Osteocyte (in vitro differentiated cells): ENCODE measurements around the gene AVEN. TPM values are rescaled to one million over a fixed set of nuclear protein-coding genes. Genes with fewer than 3 reads are reported as not detected.

Experiments used
- DNase-seq: peaks from one replicate; pipeline ENCODE4 v3.0.0; 2021; ENCODE audit warnings: mixed read lengths; ENCODE audit not compliant: unreplicated experiment; ENCODE audit errors: extremely low spot score
- H3K27ac Mint-ChIP-seq: one replicate; pipeline ENCODE4 v1.8.0; 2021; ENCODE audit warnings: mild to moderate bottlenecking, mixed read lengths; ENCODE audit not compliant: unreplicated experiment
- H3K27me3 Mint-ChIP-seq: one replicate; pipeline ENCODE4 v1.8.0; 2021; ENCODE audit warnings: mixed read lengths; ENCODE audit not compliant: unreplicated experiment
- H3K36me3 Mint-ChIP-seq: one replicate; pipeline ENCODE4 v1.8.0; 2021; ENCODE audit warnings: mixed read lengths; ENCODE audit not compliant: unreplicated experiment
- H3K4me1 Mint-ChIP-seq: one replicate; pipeline ENCODE4 v1.8.0; 2021; ENCODE audit warnings: mixed read lengths; ENCODE audit not compliant: unreplicated experiment
- H3K4me3 Mint-ChIP-seq: one replicate; pipeline ENCODE4 v1.8.0; 2021; ENCODE audit warnings: mild to moderate bottlenecking, moderate library complexity, mixed read lengths; ENCODE audit not compliant: unreplicated experiment
- H3K9me3 Mint-ChIP-seq: one replicate; pipeline ENCODE4 v1.8.0; 2021; ENCODE audit warnings: mixed read lengths; ENCODE audit not compliant: unreplicated experiment
- CTCF ChIP-seq: fragments of 200-600 bp; sonication (generic); IDR thresholded peaks from 2 replicates; pipeline ENCODE4 v1.5.0; 2021; ENCODE audit warnings: antibody characterized with exemption, mild to moderate bottlenecking, moderate library complexity
- total RNA-seq: library from RNA; stranded (reverse); gene quantifications from 2 replicates; pipeline ENCODE4 v1.2.1, GENCODE V29; 2021

The AVEN gene
- total RNA-seq, 1 donor from 2014 or later, result 12.5 TPM

GRCh38 chr15:33985751-33986150 is 53.3 kb downstream of the AVEN start:
- no peak for DNase-seq
- Mint-ChIP-seq H3K27me3 (no peaks in the 10 kb centered on the region), H3K27ac (peak overlapping the region; percentile 63), H3K4me3 (no peak overlapping the region), H3K36me3 (no peaks in the 10 kb centered on the region), H3K9me3 (no peaks in the 10 kb centered on the region), H3K4me1 (peaks cover 55% of the 10 kb centered on the region)
- no peak for TF ChIP-seq CTCF

- Mint-ChIP-seq H3K27me3 (no peaks in the 10 kb centered on the region), H3K27ac (peak overlapping the region; percentile 63), H3K4me3 (no peak overlapping the region), H3K36me3 (no peaks in the 10 kb centered on the region), H3K9me3 (no peaks in the 10 kb centered on the region), H3K4me1 (peaks cover 56% of the 10 kb centered on the region)
- DNase-seq, result no peak
- no peak for TF ChIP-seq CTCF
Observed at GRCh38 chr15:33985287-33985686, 53.7 kb downstream of the AVEN start.

GRCh38 chr15:33982516-33982915 is 56.5 kb downstream of the AVEN start:
- H3K27ac Mint-ChIP-seq, result no peak overlapping the region
- H3K4me3 Mint-ChIP-seq, result no peak overlapping the region
- no peaks in the 10 kb centered on the region for H3K27me3 Mint-ChIP-seq
- no peak for TF ChIP-seq CTCF
- H3K9me3 Mint-ChIP-seq, result no peaks in the 10 kb centered on the region
- peaks cover 45% of the 10 kb centered on the region for H3K4me1 Mint-ChIP-seq
- no peak for DNase-seq
- H3K36me3 Mint-ChIP-seq, result no peaks in the 10 kb centered on the region

- Mint-ChIP-seq H3K36me3 (no peaks in the 10 kb centered on the region), H3K4me3 (no peak overlapping the region), H3K9me3 (no peaks in the 10 kb centered on the region), H3K4me1 (peaks cover 36% of the 10 kb centered on the region), H3K27ac (no peak overlapping the region), H3K27me3 (no peaks in the 10 kb centered on the region)
- no peak for DNase-seq
- no peak for TF ChIP-seq CTCF
Observed at GRCh38 chr15:33980159-33980558, 58.8 kb downstream of the AVEN start.

GRCh38 chr15:33975022-33975565 is 63.9 kb downstream of the AVEN start:
- Mint-ChIP-seq H3K27me3 (no peaks in the 10 kb centered on the region), H3K4me1 (peaks cover 8% of the 10 kb centered on the region), H3K9me3 (no peaks in the 10 kb centered on the region), H3K36me3 (no peaks in the 10 kb centered on the region), H3K27ac (no peak overlapping the region), H3K4me3 (no peak overlapping the region)
- no peak for DNase-seq
- peak; percentile 33 for TF ChIP-seq CTCF
